CD4-positive, alpha-beta T cell (primary cell): ENCODE results near the gene UPF3B. TPM values are rescaled to one million over a fixed set of nuclear protein-coding genes. Genes with fewer than 3 reads are reported as not detected.

Experiments used
- ATAC-seq: fragments of 200-7000 bp; cut with Tn5 transposase; one replicate; pipeline ENCODE4 v1.10.0; 2022; ENCODE audit warnings: mild to moderate bottlenecking; ENCODE audit not compliant: poor library complexity
- CTCF ChIA-PET: fragments of 350-600 bp; sonication (Branson Sonifier 250); formaldehyde crosslinking; loops from one replicate; lab custom pipeline; 2021; ENCODE audit warnings: antibody characterized with exemption, inconsistent platforms; lab: Charles Lee
- POLR2A ChIA-PET: fragments of 350-600 bp; sonication (Branson Sonifier 250); formaldehyde crosslinking; loops from one replicate; lab custom pipeline; 2021; ENCODE audit warnings: antibody characterized with exemption, inconsistent platforms; lab: Charles Lee
- DNase-seq, 14 experiments: peaks; one replicate each; pipeline ENCODE4 v3.0.0-alpha.2; 2013 to 2020; ENCODE audit warnings: mixed read lengths in 2 of 14
- H3K27ac ChIP-seq, 2 donors: one replicate each; pipeline versions ENCODE4 v1.5.1 to v1.7.0; 2013; ENCODE audit warnings: low read length in 2 of 2, low read depth in 1 of 2, mild to moderate bottlenecking in 1 of 2
- H3K27me3 ChIP-seq, 2 experiments: 1 replicate in 1 of 2; 2 replicates in 1 of 2; pipeline versions ENCODE4 v1.6.1 to v1.7.0; 2013; ENCODE audit warnings: low read length in 2 of 2, control low read depth in 1 of 2, mild to moderate bottlenecking in 1 of 2, moderate library complexity in 1 of 2; ENCODE audit not compliant: insufficient read depth in 2 of 2, control insufficient read depth in 1 of 2
- H3K36me3 ChIP-seq: one replicate; pipeline ENCODE4 v1.6.1; 2013; ENCODE audit warnings: low read length, control low read depth; ENCODE audit not compliant: insufficient read depth
- H3K4me1 ChIP-seq: one replicate; pipeline ENCODE4 v1.6.1; 2013; ENCODE audit warnings: low read length, control low read depth; ENCODE audit not compliant: insufficient read depth
- H3K4me3 ChIP-seq: one replicate; pipeline ENCODE4 v1.5.1; 2013; ENCODE audit warnings: mild to moderate bottlenecking, low read length, moderate library complexity
- H3K9me3 ChIP-seq, 2 experiments: 1 replicate in 1 of 2; 2 replicates in 1 of 2; pipeline versions ENCODE4 v1.6.1 to v1.7.0; 2013; ENCODE audit warnings: low read length in 2 of 2, mild to moderate bottlenecking in 2 of 2, control low read depth in 1 of 2, moderate library complexity in 1 of 2; ENCODE audit not compliant: control insufficient read depth in 1 of 2, insufficient read depth in 1 of 2
- H3K27ac Mint-ChIP-seq: one replicate; pipeline ENCODE4 v1.8.0; 2020; ENCODE audit warnings: mixed read lengths
- H3K27me3 Mint-ChIP-seq: one replicate; pipeline ENCODE4 v1.8.0; 2021; ENCODE audit warnings: mixed read lengths
- H3K36me3 Mint-ChIP-seq: one replicate; pipeline ENCODE4 v1.8.0; 2021; ENCODE audit warnings: low read depth, mixed read lengths
- H3K4me1 Mint-ChIP-seq: one replicate; pipeline ENCODE4 v1.8.0; 2021; ENCODE audit warnings: low read depth, mixed read lengths
- H3K4me3 Mint-ChIP-seq: one replicate; pipeline ENCODE4 v1.8.0; 2020; ENCODE audit warnings: mild to moderate bottlenecking, mixed read lengths
- H3K9me3 Mint-ChIP-seq: one replicate; pipeline ENCODE4 v1.8.0; 2020; ENCODE audit warnings: mixed read lengths
- CTCF ChIP-seq: fragments of 200-600 bp; IDR thresholded peaks from one replicate; pipeline ENCODE4 v1.8.0; 2022; ENCODE audit warnings: antibody characterized with exemption, mild to moderate bottlenecking
- intact Hi-C, 2 experiments: fragments of 100-400 bp; cut with DNase I in 1 of 2; cut with micrococcal nuclease in 1 of 2; formaldehyde crosslinking; loops; one replicate each; pipeline versions ENCODE4 v1.15.1 to v1.9.0; 2023 to 2025; cut with DNase I, micrococcal nuclease
- total RNA-seq, 174 experiments: library from RNA in 2 of 174; stranded (reverse) in 2 of 174; gene quantifications; one replicate each; pipeline ENCODE4 v1.2.3 and lab custom pipeline; 2021 to 2026

UPF3B gene
- total RNA-seq, 2 experiments from 2014 or later, result 4.7 to 5.7 TPM

GRCh38 chrX:119885554-119886428 is 33.0 kb upstream of the UPF3B start:
- Mint-ChIP-seq H3K27me3 (no peaks in the 10 kb centered on the region), H3K27ac (no peak overlapping the region), H3K9me3 (no peaks in the 10 kb centered on the region), H3K36me3 (peaks cover 2% of the 10 kb centered on the region), H3K4me1 (peaks cover 8% of the 10 kb centered on the region), H3K4me3 (peak overlapping the region; percentile 58)
- Histone ChIP-seq H3K36me3 (no peaks in the 10 kb centered on the region), H3K27ac (no peak overlapping the region), H3K4me3 (peak overlapping the region; percentile 34), H3K27me3 (no peaks in the 10 kb centered on the region), H3K9me3 (no peaks in the 10 kb centered on the region), H3K4me1 (peaks cover 18% of the 10 kb centered on the region)
- CTCF ChIA-PET, result no interaction called here
- peak in 3 of 14 experiments; percentile 48 to 71 (median 69) for DNase-seq
- intact Hi-C loops, result loop anchor here in 1 of 2 experiments (2.0 kb wide), 1 partner anchor 15 kb away; the partner anchor contains the start of genes NDUFA1 and RNF113A
- POLR2A ChIA-PET, result no interaction called here
- ATAC-seq, result peak; percentile 53
- no peak for TF ChIP-seq CTCF

- H3K4me3 ChIP-seq, result no peak overlapping the region
- POLR2A ChIA-PET, result no interaction called here
- H3K27me3 Mint-ChIP-seq, result no peaks in the 10 kb centered on the region
- peak in 8 of 14 experiments; percentile 4 to 76 (median 25) for DNase-seq
- CTCF ChIA-PET, result interaction anchor here (1.1 to 1.3 kb wide), 2 partner anchors 28 to 365 kb away, joined by 3 read pairs; partner anchors contain the start of gene UPF3B
- peaks cover 16% of the 10 kb centered on the region for H3K36me3 ChIP-seq
- TF ChIP-seq CTCF, result peak; percentile 48
- no peak overlapping the region for H3K4me3 Mint-ChIP-seq
- H3K9me3 ChIP-seq, result no peaks in the 10 kb centered on the region
- intact Hi-C loops, result loop anchor here (2.0 kb wide), 2 partner anchors 90 to 364 kb away; partner anchors contain the start of gene RPL39 (in 1 of the 2)
- H3K4me1 ChIP-seq, result no peaks in the 10 kb centered on the region
- H3K27ac ChIP-seq, result no peak overlapping the region
- peaks cover 23% of the 10 kb centered on the region for H3K36me3 Mint-ChIP-seq
- no peaks in the 10 kb centered on the region for H3K9me3 Mint-ChIP-seq
- no peaks in the 10 kb centered on the region for H3K27me3 ChIP-seq
- peak; percentile 90 for ATAC-seq
- peaks cover 20% of the 10 kb centered on the region for H3K4me1 Mint-ChIP-seq
- peak overlapping the region; percentile 69 for H3K27ac Mint-ChIP-seq
Measured at GRCh38 chrX:119880552-119881437, 28.0 kb upstream of the UPF3B start.

GRCh38 chrX:119880076-119880475 is 27.3 kb upstream of the UPF3B start:
- ChIA-PET CTCF (interaction anchor here (1.1 to 1.3 kb wide), 2 partner anchors 27 to 364 kb away, joined by 3 read pairs; partner anchors contain the start of gene UPF3B), POLR2A (interaction anchor here (1.3 to 2.3 kb wide), 2 partner anchors 10 to 27 kb away, joined by 3 to 13 read pairs; partner anchors contain the start of gene UPF3B)
- Mint-ChIP-seq H3K27me3 (no peaks in the 10 kb centered on the region), H3K4me1 (peaks cover 20% of the 10 kb centered on the region), H3K4me3 (no peak overlapping the region), H3K27ac (peak overlapping the region; percentile 69), H3K36me3 (peaks cover 23% of the 10 kb centered on the region), H3K9me3 (no peaks in the 10 kb centered on the region)
- peak in 2 of 14 experiments; percentile 19 to 54 for DNase-seq
- Histone ChIP-seq H3K27ac (no peak overlapping the region), H3K4me1 (no peaks in the 10 kb centered on the region), H3K4me3 (no peak overlapping the region), H3K36me3 (peaks cover 20% of the 10 kb centered on the region), H3K27me3 (no peaks in the 10 kb centered on the region), H3K9me3 (no peaks in the 10 kb centered on the region)
- no peak for TF ChIP-seq CTCF
- no peak for ATAC-seq
- intact Hi-C loops, result loop anchor here (2.0 kb wide), 2 partner anchors 89 to 363 kb away; partner anchors contain the start of gene RPL39 (in 1 of the 2)
